ENCODE data around the gene MN1.

Gene MN1

DNA sequence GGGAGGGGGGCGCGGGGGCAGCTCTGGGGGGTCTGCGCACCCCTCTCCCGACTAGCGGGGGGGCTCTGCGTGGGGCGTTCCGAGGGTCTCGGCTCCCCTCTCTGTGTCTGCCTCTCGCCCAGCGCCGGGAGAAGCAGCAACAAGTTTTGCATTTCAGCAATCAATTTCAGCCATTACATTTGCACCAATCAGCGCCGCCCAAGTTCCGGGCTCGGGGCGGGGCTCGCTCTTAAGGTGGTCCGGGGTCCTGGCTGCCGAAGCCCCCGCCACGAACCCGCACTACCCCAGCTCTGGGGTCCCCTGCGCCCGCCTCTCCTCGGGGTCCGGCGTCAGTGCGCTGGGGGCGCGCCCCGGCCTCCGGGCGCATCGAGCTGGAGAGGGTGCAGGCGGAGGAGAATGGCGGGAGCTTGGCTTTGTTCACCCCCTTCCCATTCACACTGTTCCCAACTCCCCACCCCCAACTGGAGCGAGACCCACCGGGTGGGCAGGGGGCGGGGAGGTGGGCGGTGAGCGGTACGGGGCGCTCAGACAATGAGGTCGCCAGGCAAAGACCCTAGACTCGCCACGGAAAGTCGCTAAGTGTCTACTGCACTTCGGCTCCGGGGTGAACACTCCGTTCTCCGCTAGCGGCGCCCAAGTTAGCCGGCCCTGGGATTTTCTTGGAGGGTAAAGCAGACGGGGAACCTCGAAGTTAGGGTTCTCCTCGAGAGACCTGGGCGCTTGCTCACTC lies at the start of gene MN1:
TSS of gene MN1 (minus strand) at position 141 of the 730 bp plus-strand sequence. CDS start 1,213 bp downstream, outside the sequence.
- in situ Hi-C loops (cut with MboI; ENCODE audit: low sequenced_read_pairs) = no loop called here

GRCh38 chr22:27850000-27850521 lies 48.5 kb upstream of the MN1 start:
- in situ Hi-C loops (cut with MboI; ENCODE audit: low sequenced_read_pairs) = no loop called here

- in situ Hi-C loops (cut with MboI; ENCODE audit: low sequenced_read_pairs) = no loop called here
Observed at GRCh38 chr22:27848005-27848404, 46.4 kb upstream of the MN1 start.

DNA sequence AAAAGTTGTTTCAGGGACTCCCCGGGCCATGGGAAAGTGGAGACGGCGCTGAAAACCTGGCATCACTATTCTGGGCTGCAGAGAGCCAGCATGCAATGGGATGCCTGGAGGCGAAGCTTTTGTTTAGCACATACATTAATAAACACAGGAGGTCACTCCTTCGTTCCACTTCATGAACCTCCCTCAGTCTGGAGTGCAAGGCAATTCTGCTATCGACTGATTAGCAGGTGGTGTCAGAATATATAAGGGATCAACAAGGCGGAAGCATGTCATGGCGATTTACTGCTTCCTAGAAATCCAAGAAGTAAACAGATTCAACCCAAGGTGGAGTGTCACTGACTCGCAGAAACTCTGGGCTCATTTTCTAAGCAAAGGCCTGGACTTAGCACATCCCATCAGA lies 45.4 kb upstream of the MN1 start:
- in situ Hi-C loops (cut with MboI; ENCODE audit: low sequenced_read_pairs) = no loop called here

DNA sequence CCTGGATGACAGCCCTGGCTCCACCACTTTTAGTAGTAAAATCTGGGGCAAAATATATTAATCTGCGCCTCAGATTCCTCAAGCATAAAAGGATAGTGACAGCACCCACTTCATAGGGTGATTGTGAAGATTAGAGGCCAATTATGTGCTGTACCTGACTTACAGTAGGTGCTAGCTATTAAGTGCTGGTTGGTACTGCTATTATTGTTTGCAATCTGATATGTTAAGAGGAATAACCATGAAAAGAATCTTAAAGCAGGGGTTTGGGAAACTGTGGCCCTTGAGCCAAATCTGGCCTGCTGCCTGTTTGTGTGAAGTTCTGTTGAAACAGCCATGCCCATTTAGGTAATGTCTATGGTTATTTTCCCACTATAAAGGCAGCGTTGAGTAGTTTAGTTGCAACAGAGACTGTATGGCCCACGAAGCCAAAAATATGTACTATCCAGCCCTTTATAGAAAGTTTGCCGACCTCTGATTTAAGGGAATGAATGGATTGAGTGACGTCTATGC lies 44.7 kb upstream of the MN1 start:
- in situ Hi-C loops (cut with MboI; ENCODE audit: low sequenced_read_pairs) = no loop called here

GRCh38 chr22:27845644-27846043 lies 44.1 kb upstream of the MN1 start:
- in situ Hi-C loops (cut with MboI; ENCODE audit: low sequenced_read_pairs) = no loop called here

- in situ Hi-C loops (cut with MboI; ENCODE audit: low sequenced_read_pairs) = no loop called here
Observed at GRCh38 chr22:27844656-27845591, 43.4 kb upstream of the MN1 start.

DNA sequence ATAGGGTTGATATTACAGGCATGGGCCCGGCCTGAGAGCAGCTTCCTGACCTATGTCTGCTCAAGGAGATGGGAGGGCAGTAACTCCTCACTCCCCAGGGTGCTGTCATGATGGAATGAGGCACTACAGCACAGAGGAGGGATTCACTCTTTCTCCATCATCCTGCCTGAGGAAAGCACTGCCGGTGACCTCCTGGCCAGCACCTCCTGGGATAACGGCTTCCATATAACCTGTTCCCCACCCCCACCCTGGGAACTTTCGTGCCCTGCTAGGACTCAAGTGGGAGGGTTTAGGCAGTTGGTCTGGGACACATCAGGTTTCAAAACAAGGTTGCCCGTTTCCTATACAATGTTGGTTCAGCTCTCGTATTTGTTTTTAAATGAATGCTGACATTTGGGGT lies 42.7 kb upstream of the MN1 start:
- in situ Hi-C loops (cut with MboI; ENCODE audit: low sequenced_read_pairs) = no loop called here

DNA sequence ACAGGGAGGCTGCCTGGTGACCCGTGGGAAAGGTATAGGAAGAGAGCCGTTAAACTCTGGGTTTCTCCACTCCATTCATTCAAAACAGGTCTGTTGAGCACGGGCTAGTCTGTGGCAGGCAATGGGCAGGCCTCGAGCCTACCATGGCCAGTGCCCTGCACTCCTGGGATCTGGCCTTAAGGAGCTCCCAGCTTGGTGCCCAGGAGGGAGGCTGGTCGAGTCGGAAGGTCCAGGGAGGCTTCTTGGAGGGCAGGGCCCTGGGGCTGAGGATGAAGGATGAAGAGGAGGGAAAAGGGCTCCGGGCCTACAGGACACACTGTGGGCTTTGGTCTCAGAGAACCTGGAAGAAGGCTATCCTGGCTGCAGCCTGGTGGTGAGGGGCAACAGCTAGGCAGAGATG lies 41.9 kb upstream of the MN1 start:
- in situ Hi-C loops (cut with MboI; ENCODE audit: low sequenced_read_pairs) = no loop called here

GRCh38 chr22:27842669-27843431 lies 41.3 kb upstream of the MN1 start:
- in situ Hi-C loops (cut with MboI; ENCODE audit: low sequenced_read_pairs) = no loop called here

DNA sequence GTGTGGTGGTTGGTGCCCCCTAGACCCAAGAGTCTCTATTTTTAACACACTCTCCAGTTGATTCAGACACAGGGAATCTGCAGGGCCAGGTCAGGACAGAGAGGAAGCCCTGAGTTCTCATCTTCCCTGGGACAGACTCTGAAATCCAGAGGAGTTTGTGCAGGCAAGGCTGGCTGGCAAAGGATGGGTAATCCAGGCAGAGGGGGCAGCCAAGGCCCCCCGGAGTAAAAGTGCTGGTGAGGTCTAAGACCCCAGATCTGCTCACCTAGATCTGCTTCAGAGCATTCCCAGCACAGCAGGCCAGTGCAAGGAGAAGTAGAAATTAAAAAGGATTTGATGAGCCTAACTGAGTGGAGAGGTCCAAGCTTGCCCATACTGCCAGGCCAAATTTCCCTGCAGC lies 40.6 kb upstream of the MN1 start:
- in situ Hi-C loops (cut with MboI; ENCODE audit: low sequenced_read_pairs) = no loop called here

DNA sequence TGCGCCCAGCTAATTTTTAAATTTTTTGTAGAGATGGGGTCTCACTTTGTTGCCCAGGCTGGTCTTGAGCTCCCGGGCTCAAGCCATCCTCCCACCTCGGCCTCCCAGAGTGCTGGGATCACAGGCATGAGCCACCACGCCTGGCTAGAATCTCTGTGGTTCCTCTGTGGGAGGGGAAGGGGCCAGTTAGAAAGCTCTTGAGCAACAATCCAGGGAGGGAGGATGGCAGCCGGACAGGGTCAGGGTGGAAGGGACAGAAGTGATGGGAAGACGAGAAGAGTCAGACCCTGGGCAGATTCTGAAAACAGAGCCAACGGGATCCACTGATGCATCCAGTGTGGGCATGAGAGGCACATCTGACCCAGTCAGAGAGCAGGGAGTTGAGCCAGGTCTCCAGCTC lies 38.9 kb upstream of the MN1 start:
- in situ Hi-C loops (cut with MboI; ENCODE audit: low sequenced_read_pairs) = no loop called here

DNA sequence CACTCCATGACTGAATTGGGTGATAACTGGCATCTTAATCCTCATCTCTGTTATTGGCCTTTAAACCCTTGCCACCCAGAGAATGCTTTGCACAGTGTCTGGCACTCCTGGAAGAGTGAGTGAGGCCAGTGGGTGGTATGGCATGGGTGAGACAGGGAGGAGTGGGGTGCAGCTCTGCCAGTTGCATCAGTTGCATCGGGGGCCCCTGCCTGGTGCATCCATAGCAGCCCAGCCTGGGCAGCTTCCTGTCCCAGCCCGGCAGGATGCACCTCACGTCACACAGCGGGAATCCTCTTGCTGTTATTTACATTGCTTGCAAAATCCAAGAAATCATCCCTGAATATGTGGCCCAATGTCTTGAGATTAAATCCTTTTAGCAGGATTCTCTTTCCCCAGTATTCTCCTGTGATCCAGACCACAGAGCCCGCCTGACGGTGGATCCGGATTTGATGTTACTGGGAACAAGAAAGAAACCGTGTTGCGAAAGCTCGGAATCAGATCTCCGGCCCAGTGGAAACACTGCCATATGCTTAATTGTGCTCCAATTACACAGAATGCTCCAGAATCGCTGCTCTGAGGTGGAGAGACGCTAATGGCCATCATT lies 37.6 kb upstream of the MN1 start:
- in situ Hi-C loops (cut with MboI; ENCODE audit: low sequenced_read_pairs) = no loop called here

- in situ Hi-C loops (cut with MboI; ENCODE audit: low sequenced_read_pairs) = no loop called here
Observed at GRCh38 chr22:27836181-27836580, 34.6 kb upstream of the MN1 start.

- in situ Hi-C loops (cut with MboI; ENCODE audit: low sequenced_read_pairs) = no loop called here
Observed at GRCh38 chr22:27835446-27835845, 33.9 kb upstream of the MN1 start.

DNA sequence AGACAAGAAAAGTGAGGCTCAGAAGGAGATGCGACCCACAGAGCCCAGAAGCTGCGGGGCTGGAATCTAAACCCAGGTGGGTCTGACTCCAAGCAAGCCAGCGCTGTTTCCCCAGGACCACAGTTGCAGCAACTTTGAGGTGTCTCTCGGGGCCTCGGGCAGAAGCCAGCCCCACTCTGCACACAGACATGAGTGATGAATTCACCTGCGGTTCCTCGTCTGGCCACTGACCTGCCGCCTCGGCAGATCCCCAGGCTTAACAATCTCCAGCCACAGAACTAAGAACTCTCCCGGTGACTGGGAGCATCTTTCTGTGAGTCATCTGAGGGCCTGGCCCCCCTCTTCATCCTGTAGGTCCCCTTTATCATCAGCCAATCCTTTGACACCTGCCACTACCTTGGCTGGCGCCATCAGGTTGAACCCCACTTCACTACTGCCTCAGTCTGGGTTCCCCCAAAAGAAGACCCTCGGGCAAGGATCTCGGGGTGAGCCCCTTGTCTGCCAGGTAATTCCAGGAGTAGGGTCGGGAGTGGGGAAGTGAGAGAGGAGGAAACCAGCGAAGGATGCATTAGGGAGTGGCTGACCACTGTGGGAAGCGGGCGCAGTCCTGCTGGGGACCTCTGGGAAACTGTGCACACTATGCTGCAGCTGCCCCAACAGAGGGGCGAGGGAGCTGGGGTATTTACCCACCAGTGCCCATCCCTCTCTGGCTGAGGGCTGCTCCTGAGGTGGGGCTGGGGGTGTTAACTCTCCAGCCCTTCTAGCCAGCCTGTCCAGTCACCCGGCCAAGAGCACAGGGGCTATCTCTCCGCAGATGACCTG lies 33.0 kb upstream of the MN1 start:
- in situ Hi-C loops (cut with MboI; ENCODE audit: low sequenced_read_pairs) = no loop called here

- in situ Hi-C loops (cut with MboI; ENCODE audit: low sequenced_read_pairs) = no loop called here
Observed at GRCh38 chr22:27833803-27834202, 32.2 kb upstream of the MN1 start.

- in situ Hi-C loops (cut with MboI; ENCODE audit: low sequenced_read_pairs) = no loop called here
Observed at GRCh38 chr22:27832606-27833005, 31.1 kb upstream of the MN1 start.

DNA sequence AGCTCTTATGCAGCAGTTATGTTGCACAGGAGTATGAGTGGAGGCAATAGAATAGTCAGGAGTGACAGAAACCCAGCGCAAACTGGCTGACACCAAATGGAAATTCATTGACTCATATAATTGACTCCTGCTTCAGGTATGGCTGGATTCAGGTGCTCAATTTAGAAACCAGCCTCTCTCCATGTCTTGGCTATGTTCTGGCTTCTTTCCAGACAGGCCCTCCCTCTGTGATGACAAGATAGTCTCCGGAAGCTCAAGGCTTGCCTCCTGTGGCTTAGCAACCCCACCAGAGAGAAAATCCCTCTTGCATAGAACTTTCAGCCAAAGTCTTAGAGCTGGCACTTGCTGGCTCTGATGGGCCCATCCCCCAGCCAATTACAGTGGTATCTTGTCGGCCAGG lies 28.1 kb upstream of the MN1 start:
- in situ Hi-C loops (cut with MboI; ENCODE audit: low sequenced_read_pairs) = no loop called here
